HepG2 (cell line): ENCODE results near the gene SQSTM1. TPM values are rescaled to one million over a fixed set of nuclear protein-coding genes. Genes with fewer than 3 reads are reported as not detected.
A peak's percentile ranks its signal among the peaks of the same experiment; 100 is the strongest.

Source experiments
- CEBPB ChIP-seq: IDR thresholded peaks from 2 replicates; pipeline ENCODE4 v1.6.1; 2011; ENCODE audit warnings: low read depth, low read length, improper control_type of control experiment, borderline replicate concordance
- CENPBD1 ChIP-seq: sonication (generic); formaldehyde crosslinking; IDR thresholded peaks from 2 replicates; pipeline ENCODE4 v1.8.0; 2022; ENCODE audit warnings: missing genetic modification reagents, low read depth, mild to moderate bottlenecking, borderline replicate concordance
- CHD2 ChIP-seq: IDR thresholded peaks from 2 replicates; pipeline ENCODE4 v1.6.1; 2011; ENCODE audit warnings: low read depth, low read length, improper control_type of control experiment
- EP300 ChIP-seq, 3 experiments: sonication (generic) in 1 of 3; formaldehyde crosslinking in 1 of 3; IDR thresholded peaks; 2 replicates each; pipeline versions ENCODE4 v1.5.1 to v1.6.1; 2011 to 2020; ENCODE audit warnings: low read depth in 2 of 3, low read length in 2 of 3, borderline replicate concordance in 1 of 3, improper control_type of control experiment in 1 of 3, mild to moderate bottlenecking in 1 of 3, missing genetic modification reagents in 1 of 3, moderate library complexity in 1 of 3
- GATA4 ChIP-seq: sonication (generic); IDR thresholded peaks from 2 replicates; pipeline ENCODE4 v1.6.1; 2016; ENCODE audit warnings: antibody characterized with exemption, low read depth, borderline replicate concordance
- GATAD2A ChIP-seq: IDR thresholded peaks from 2 replicates; pipeline ENCODE4 v1.6.1; 2016
- HHEX ChIP-seq: IDR thresholded peaks from 2 replicates; pipeline ENCODE4 v1.6.1; 2016; ENCODE audit warnings: control low read depth
- HMGXB4 ChIP-seq, 2 experiments: sonication (generic) in 1 of 2; formaldehyde crosslinking in 1 of 2; IDR thresholded peaks; 2 replicates each; pipeline versions ENCODE4 v1.4.0 to v1.6.1; 2018 to 2020; ENCODE audit warnings: missing genetic modification reagents in 2 of 2, borderline replicate concordance in 1 of 2, low read depth in 1 of 2, mild to moderate bottlenecking in 1 of 2, missing biosample characterization in 1 of 2
- IRX3 ChIP-seq: sonication (generic); formaldehyde crosslinking; IDR thresholded peaks from 2 replicates; pipeline ENCODE4 v1.8.1; 2023; ENCODE audit warnings: mild to moderate bottlenecking, low read depth, missing genetic modification reagents, borderline replicate concordance
- MED13 ChIP-seq: sonication (generic); formaldehyde crosslinking; IDR thresholded peaks from 2 replicates; pipeline ENCODE4 v1.5.0; 2020; ENCODE audit warnings: missing genetic modification reagents
- PHF20 ChIP-seq: sonication (generic); formaldehyde crosslinking; IDR thresholded peaks from 2 replicates; pipeline ENCODE4 v1.5.0; 2020; ENCODE audit warnings: mild to moderate bottlenecking, missing genetic modification reagents
- RELA ChIP-seq: sonication (generic); formaldehyde crosslinking; IDR thresholded peaks from 2 replicates; pipeline ENCODE4 v1.4.0; 2020; ENCODE audit warnings: missing genetic modification reagents
- RFX5 ChIP-seq: IDR thresholded peaks from 2 replicates; pipeline ENCODE4 v1.6.1; 2011; ENCODE audit warnings: low read depth, low read length, improper control_type of control experiment
- SIN3A ChIP-seq: IDR thresholded peaks from 2 replicates; pipeline ENCODE4 v1.6.1; 2011; ENCODE audit warnings: low read depth, mild to moderate bottlenecking, control low read depth, low read length, borderline replicate concordance
- SMYD3 ChIP-seq: sonication (generic); formaldehyde crosslinking; IDR thresholded peaks from 2 replicates; pipeline ENCODE4 v1.8.1; 2023; ENCODE audit warnings: mild to moderate bottlenecking, missing genetic modification reagents
- TOE1 ChIP-seq: sonication (generic); formaldehyde crosslinking; IDR thresholded peaks from 2 replicates; pipeline ENCODE4 v1.4.0; 2020; ENCODE audit warnings: mild to moderate bottlenecking, missing genetic modification reagents
- ZBTB43 ChIP-seq: sonication (generic); formaldehyde crosslinking; conservative IDR thresholded peaks from 2 replicates; pipeline ENCODE4 v1.4.0; 2020; ENCODE audit warnings: missing genetic modification reagents
- ZFY ChIP-seq: sonication (generic); formaldehyde crosslinking; IDR thresholded peaks from 2 replicates; pipeline ENCODE4 v1.4.0; 2020; ENCODE audit warnings: missing genetic modification reagents
- ZIK1 ChIP-seq: sonication (generic); formaldehyde crosslinking; IDR thresholded peaks from 2 replicates; pipeline ENCODE4 v1.5.0; 2020; ENCODE audit warnings: mild to moderate bottlenecking, low read depth, missing genetic modification reagents, borderline replicate concordance
- ZMAT3 ChIP-seq: sonication (generic); formaldehyde crosslinking; conservative IDR thresholded peaks from 2 replicates; pipeline ENCODE4 v1.7.0; 2021; ENCODE audit warnings: missing genetic modification reagents
- ZNF329 ChIP-seq: sonication (generic); formaldehyde crosslinking; IDR thresholded peaks from 2 replicates; pipeline ENCODE4 v1.9.0; 2021; ENCODE audit warnings: low read depth, mild to moderate bottlenecking, missing genetic modification reagents
- ZNF446 ChIP-seq: sonication (generic); formaldehyde crosslinking; IDR thresholded peaks from 2 replicates; pipeline ENCODE4 v1.5.0; 2020; ENCODE audit warnings: mild to moderate bottlenecking, missing genetic modification reagents
- ZNF564 ChIP-seq: sonication (generic); formaldehyde crosslinking; IDR thresholded peaks from 2 replicates; pipeline ENCODE4 v1.8.1; 2023; ENCODE audit warnings: mild to moderate bottlenecking, missing genetic modification reagents
- ZNF644 ChIP-seq: IDR thresholded peaks from 2 replicates; pipeline ENCODE4 v1.6.1; 2016; ENCODE audit warnings: low read depth
- ZNF747 ChIP-seq: sonication (generic); formaldehyde crosslinking; IDR thresholded peaks from 2 replicates; pipeline ENCODE4 v1.8.1; 2023; ENCODE audit warnings: missing genetic modification reagents, mild to moderate bottlenecking, borderline replicate concordance
- ZNF776 ChIP-seq: sonication (generic); formaldehyde crosslinking; IDR thresholded peaks from 2 replicates; pipeline ENCODE4 v1.4.0; 2020; ENCODE audit warnings: mild to moderate bottlenecking, missing genetic modification reagents
- polyA plus RNA-seq, 8 experiments: library from polyadenylated mRNA; depleted of rRNA in 3 of 8; stranded (reverse) in 7 of 8; unstranded in 1 of 8; fragments of >200 nt; fragmentation: Illumina TruSeq in 4 of 8; extraction: Trizol in 4 of 8; gene quantifications; 2 replicates each; pipeline versions ENCODE4 v1.2.1 to v1.2.3, GENCODE V29; 2011 to 2016; ENCODE audit warnings: low read depth in 4 of 8, missing spikeins in 1 of 8, mixed read lengths in 1 of 8; ENCODE audit not compliant: insufficient read depth in 1 of 8
- total RNA-seq, 5 experiments: library from RNA; depleted of rRNA; stranded (reverse); fragments of >200 nt; fragmentation: Illumina TruSeq; extraction: Trizol; gene quantifications; 2 replicates each; pipeline ENCODE4 v1.2.3, GENCODE V29; 2016; ENCODE audit warnings: low read depth in 1 of 5
- TF ChIP-seq, protein P1 (sequence below): sonication (generic); formaldehyde crosslinking; IDR thresholded peaks from 2 replicates; pipeline ENCODE4 v1.8.1; 2023; ENCODE audit warnings: mild to moderate bottlenecking, missing genetic modification reagents, borderline replicate concordance

The SQSTM1 gene
- total and polyA plus RNA-seq, 2 of the 13 experiments (the other 11 are each of a cell fraction or from before 2014, with no cell fraction given): 90.9 to 160 TPM

DNA sequence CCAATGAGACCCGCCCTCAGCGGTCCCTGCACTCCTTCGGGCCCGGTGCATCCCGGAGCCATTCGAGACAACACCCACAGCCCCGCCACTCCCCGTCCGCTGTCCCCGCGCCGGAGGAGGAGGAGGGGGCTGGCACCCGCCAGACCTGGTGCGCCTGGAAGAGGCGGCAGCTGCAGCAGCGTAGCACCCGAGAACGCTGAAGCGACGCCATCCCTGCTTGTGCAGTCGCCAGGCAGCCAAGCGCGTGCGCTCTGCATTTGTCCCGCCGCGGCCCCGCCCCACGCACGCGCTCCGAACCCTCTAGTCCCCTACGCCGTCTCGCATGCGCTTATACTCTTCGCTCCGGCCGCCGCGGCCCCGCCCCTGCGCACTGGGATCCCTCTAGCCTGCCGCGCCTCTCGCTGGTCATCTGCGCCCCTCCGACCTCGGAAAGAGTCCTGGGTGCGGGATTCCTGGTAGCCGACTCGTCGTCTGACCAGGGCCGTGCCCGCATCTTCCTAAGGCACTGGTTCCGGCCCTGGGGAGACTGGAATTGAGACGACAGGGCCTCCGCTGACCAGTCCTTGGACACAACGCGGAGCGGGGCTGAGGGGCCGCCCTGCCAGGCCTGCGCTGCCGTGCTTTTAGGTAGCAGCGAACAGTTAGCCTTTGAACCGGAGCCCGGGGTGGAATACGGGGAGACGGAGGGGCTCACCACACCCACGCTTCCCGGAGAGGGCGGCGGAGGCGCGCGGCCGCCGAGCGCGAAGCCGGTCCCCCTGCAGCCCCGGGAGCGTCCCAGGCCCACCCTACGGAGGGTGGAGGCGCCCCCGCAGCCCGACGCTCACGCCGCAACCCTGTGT, 38.1 kb downstream of the SQSTM1 start, which contains the start of gene MRNIP (continued):
- TF ChIP-seq SMYD3 (CRISPR knock-in tag) (peak; percentile 81; the same call in 1 of the 2 replicates), ZNF329 (CRISPR knock-in tag) (peak; percentile 69), GATA4 (no peak; the same call in 1 of the 2 replicates), PHF20 (CRISPR knock-in tag) (peak; percentile 77), IRX3 (CRISPR knock-in tag) (peak; percentile 98), ZFY (CRISPR knock-in tag) (peak; percentile 96), ZIK1 (CRISPR knock-in tag) (peak; percentile 69; the same call in 1 of the 2 replicates), CENPBD1 (CRISPR knock-in tag) (peak; percentile 37; the same call in 1 of the 2 replicates), CEBPB (no peak), ZBTB43 (peak; percentile 57; the same call in 1 of the 2 replicates), ZNF564 (CRISPR knock-in tag) (0 out of 2 replicates have a peak, but pooled peaks have one; percentile 56), HMGXB4 (CRISPR knock-in tag; IDR thresholded peaks at IDR 0.05; ENCODE audit: borderline replicate concordance in 1 of 2, low read depth in 1 of 2) (peak; percentile 90; a peak in 3 of 4 replicates), ZNF776 (CRISPR knock-in tag) (peak; percentile 97), ZNF644 (CRISPR knock-in tag) (no peak), RFX5 (no peak), SIN3A (peak; percentile 76; the same call in 1 of the 2 replicates), TOE1 (CRISPR knock-in tag) (no peak), GATAD2A (0 out of 2 replicates have a peak, but pooled peaks have one; percentile 51), ZNF446 (CRISPR knock-in tag) (no peak; the same call in 1 of the 2 replicates), RELA (CRISPR knock-in tag) (no peak), EP300 (IDR thresholded peaks at IDR 0.05; ENCODE audit: low read depth in 2 of 2, low read length in 2 of 2) (no peak), EP300 (CRISPR knock-in tag; IDR thresholded peaks at IDR 0.05; ENCODE audit: borderline replicate concordance) (no peak), ZNF747 (CRISPR knock-in tag) (peak; percentile 87), HHEX (CRISPR knock-in tag) (no peak), CHD2 (no peak), MED13 (no peak; the same call in 1 of the 2 replicates), ZMAT3 (CRISPR knock-in tag) (peak; percentile 89; the same call in 1 of the 2 replicates)
- TF ChIP-seq, protein P1, sequence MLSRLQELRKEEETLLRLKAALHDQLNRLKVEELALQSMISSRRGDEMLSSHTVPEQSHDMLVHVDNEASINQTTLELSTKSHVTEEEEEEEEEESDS: peak; percentile 75; the same call in 1 of the 2 replicates
